Urothelium cell line (cell line): ENCODE data around the gene MED15.
"Not testable (repeated sequence)": the region's sequence is repeated elsewhere in the genome, so short reads cannot be mapped to it uniquely, and the experiment has no call there.

Experiments
- DNase-seq: peaks from one replicate; pipeline ENCODE4 v3.0.0; 2011; ENCODE audit warnings: low spot score, mixed read lengths
- FAIRE-seq: peaks from 2 replicates; lab custom pipeline; 2011; peaks lifted over from hg19 to GRCh38; lab: Jason Lieb, UNC

MED15 gene

DNA sequence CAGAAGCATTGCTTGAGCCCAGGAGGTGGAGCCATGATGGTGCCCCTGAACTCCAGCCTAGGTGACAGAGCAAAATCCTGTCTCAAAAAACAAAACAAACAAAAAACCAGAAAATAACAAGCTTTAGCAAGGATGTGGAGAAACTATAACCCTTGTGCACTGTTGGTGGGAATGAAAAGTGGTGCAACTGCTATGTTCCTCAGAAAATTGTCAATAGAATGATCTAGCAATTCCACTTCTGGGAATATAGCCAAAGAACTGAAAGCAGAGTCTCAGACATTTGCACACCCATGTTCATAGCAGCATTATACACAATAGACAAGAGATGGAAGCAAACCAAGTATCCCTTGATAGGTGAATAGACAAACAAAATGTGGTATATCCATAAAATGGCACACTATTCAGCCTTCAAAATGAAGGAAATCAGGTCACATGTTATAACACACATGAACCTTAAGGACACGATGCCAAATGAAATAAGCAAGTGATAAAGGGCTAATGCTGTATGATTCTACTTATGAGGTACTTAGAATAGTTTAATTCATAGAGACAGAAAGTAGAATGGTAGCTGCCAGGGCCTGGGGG is 27.7 kb upstream of the MED15 start:
- FAIRE-seq (peak; percentile 83), DNase-seq (no peak)

DNA sequence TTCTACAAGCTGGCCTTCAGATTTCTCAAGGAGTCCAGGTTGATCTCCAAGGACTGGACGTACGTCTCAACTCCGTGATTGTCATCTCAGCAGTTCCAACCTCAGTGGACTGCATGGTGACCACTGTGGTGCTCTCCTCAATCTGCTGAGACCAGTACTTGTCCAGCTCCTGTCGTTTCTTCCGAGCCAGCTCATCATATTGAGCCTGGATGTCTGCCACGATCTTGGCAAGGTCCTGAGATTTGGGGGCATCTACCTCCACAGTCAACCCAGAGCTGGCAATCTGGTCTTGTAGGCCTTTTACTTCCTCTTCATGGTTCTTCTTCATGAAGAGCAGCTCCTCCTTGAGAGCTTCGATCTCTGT is 24.3 kb upstream of the MED15 start:
- FAIRE-seq = not testable (repeated sequence)

DNA sequence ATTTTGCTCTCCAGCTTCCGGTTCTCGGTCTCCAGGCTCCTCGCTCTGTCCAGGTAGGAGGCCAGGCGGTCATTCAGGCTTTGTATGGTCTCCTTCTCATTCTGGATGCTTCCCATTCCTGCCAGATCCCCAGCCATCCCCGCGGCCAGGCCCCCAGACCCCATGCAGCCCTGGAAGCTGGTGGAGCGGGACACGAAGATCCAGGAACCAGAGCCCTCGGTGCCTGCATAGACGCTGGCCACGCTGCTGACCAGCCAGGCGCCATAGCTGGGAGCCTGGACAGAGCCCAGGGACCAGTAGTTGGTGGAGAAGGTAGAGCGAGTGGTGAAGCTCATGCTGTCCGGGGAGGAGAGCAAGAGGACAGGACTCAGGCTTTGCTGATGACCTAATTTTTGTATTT is 23.6 kb upstream of the MED15 start:
- FAIRE-seq (no peak), DNase-seq (no peak)

More for the DNA sequence above, 24.3 kb upstream of the MED15 start:
- DNase-seq = not testable (repeated sequence)

DNA sequence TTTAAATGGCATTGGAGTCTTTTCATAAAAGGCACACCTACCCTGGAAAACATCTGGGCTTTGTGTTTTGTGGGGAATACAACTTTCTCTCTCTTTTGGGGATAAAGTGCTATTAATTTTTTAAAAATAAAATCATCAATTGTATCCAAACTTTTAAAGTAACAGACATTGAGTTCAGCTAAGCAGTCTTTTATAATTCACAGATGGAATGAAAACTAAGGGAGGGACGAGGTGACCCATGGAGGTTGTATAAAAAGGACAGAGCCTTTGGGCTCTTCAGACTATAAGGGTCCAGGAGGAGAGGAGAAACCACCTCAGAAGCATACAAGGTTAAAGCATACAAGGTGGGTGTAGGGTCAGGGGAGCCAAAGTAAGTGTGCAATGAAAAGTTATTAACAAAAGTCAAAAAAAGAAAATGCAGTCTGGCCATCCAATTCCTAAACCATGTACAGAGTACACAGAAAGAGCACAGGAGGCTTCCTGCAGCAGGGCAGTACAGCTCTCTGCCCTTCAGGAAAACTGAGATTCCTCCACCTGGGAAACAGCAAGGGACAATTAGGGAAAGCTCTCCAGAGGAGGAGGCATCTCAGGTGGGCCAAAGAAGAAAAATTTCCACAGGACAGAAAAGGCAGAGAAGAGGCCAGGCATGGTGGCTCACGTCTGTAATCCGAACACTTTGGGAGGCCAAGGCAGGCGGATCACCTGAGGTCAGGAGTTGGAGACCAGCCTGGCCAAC is 22.3 kb upstream of the MED15 start:
- no peak for DNase-seq
- no peak for FAIRE-seq

DNA sequence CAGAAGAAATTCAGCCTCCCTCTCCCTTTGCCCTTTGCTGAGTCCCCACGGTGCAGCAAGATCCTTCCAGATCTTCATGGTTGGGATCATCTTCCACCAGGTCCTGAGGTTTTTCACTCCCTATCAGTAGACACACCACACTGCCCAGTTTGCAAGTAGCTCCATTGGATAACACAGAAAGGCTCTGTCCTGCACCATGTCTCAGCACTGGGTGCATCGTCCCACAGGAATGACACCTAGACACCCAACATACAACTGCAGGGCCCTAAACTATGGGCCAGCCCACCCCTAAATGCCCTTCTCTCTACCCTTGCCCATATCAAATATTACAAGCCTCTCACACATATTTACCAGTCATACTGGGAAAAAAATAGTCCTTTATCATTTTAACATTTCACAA is 21.2 kb upstream of the MED15 start:
- no peak for DNase-seq
- FAIRE-seq = no peak

DNA sequence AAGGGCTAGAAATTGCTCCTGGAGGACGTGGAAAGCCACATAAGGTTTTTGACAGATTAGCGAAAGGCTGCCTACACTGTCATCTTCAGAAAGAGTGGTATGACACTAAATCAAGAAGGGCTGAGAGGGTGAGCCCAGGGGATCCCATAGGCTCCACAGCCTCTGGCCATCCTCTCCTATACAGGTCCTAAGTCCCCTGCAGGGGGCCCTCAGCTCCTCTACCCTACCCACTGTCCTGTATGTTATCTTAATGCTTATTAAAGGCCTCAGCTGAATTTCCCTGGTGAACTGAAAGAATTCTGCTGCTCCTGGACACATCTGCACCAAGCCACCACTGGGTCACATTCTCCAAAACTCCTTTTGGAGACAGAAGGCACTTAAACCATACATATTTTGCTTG is 19.7 kb upstream of the MED15 start:
- DNase-seq (no peak), FAIRE-seq (no peak)

DNA sequence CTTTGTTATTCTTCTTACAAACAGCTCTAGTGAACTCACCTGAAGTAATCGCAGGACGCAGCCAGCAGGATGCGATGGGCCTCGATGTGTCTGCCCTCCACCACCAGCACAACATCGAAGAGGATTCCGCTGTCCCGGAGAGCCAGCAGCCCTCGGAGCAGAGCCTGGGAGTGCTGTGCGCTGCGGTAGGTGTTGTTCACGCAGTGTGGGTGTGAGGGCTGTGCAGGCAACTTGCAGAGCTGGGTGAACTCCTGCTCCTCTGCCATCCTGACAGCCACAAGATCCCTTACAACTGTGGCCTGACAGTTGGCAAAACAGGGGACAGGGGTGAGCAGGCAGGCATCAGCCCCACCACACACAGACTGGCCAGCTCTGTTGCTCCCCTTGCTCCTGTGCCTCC is 18.5 kb upstream of the MED15 start:
- no peak for DNase-seq
- FAIRE-seq = peak; percentile 84

DNA sequence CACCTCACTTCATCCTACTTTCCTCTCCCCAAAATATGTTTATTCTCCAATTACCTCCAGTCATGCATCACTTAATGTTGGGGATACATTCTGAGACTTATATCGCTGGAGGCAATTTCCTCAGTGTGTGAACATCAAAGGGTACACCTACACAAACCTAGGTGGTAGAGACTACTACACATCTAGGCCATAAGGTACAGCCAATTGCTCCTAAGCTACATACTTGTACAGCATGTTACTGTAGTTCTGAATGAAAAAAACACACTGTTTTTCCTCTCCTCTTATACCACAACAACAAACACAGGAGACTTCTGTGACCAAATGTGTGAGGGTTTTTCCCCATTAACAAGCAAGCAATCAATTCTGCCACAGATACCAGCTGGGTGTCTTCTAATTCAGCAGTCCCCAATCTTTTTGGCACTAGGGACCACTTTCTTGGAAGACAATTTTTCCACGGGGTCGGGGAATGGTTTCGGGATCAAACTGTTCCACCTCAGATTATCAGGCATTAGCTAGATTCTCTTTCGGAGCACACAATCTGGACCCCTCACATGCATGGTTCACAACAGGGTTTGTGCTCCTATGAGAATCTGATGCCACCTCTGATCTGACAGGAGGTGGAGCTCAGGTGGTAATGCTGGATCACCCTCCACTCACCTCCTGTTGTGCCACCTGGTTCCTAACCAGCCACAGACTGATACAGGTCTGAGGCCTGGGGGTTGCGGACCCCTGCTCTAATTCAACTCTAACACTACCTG is 17.0 kb upstream of the MED15 start:
- FAIRE-seq (peak; percentile 61), DNase-seq (no peak)

DNA sequence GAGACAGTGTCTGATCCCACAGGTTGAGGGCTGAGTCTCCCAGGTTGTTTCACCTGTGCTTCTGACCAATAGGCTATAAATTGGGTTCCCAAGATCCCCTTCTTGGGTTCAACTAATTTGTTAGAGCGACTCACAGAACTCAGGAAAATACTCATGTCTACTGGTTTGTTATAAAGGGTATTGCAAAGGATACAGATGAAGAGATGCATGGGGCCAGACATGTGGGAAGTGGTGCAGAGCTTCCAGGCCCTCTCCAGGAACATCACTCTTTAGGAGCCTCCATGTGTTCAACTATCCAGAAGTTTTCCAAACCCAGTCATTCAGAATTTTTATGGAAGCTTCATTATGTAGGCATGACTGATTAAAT is 16.5 kb upstream of the MED15 start:
- FAIRE-seq (no peak), DNase-seq (no peak)

DNA sequence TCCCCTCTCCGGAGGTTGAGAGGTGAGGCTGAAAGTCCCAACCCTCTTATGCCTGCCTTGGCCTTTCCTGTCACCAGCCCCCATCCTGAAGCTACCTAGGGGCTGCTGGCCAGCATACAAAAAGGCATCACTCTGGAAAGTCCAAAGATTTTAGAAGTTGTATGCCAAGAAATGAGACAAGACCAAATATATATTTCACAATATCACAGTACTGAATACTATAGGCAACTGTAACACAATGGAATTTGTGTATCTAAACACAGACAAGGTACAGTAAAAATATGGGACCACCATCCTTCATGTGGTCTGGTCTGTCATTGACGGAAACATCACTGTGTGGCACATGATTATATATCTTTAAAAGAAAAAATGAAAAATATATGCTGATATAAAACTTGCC is 16.1 kb upstream of the MED15 start:
- DNase-seq (no peak), FAIRE-seq (no peak)

DNA sequence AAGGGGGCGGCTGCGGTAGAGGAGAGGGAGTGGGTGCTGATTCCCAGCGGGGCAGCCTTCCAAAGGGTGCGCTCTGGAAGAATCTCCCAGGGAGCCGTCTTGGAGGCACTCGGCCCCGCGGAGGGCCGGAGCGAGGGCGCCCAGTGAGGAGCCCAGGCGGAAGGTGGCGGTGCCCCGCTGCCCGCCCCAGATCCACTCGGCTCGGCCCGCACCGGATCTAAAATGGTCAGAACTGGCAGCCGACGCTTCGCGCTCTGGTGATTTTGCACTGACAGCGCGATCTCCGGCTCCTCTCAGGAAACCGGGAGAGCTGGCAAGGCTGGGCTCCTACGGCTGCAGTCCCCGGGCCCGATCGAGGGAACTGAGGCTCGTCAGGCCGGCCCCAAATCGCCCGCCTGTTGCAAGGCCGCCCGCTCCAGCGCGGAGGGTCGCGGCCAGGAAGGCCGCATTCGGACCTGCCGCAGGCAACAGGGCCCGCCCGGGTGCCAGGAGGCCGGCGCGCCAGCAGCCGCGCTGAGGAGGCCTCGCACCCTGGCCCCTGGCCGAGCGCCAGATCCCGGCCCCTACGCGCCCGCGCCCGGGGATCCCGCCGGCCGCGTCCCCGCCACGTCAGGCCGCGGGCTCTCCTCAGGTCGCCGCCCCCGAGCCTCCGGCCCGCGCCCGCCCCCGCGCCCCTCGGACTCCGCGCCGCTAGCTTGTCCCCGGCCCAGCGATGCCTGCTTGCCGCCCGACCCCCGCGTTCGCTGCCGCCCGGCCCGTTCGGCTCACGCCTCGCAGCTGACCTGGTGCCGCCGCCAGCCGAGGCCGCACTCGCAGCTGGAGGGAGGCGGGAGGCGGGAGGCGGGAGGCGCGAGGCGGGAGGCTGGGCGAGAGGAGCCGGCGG is 12.2 kb upstream of the MED15 start, which contains the start of gene KLHL22:
Gene KLHL22 (minus strand): TSS at position 818 of the 883 bp plus-strand sequence. CDS start 6,584 bp downstream, outside the sequence.
- DNase-seq = peak; percentile 83
- peak; percentile 81 for FAIRE-seq

DNA sequence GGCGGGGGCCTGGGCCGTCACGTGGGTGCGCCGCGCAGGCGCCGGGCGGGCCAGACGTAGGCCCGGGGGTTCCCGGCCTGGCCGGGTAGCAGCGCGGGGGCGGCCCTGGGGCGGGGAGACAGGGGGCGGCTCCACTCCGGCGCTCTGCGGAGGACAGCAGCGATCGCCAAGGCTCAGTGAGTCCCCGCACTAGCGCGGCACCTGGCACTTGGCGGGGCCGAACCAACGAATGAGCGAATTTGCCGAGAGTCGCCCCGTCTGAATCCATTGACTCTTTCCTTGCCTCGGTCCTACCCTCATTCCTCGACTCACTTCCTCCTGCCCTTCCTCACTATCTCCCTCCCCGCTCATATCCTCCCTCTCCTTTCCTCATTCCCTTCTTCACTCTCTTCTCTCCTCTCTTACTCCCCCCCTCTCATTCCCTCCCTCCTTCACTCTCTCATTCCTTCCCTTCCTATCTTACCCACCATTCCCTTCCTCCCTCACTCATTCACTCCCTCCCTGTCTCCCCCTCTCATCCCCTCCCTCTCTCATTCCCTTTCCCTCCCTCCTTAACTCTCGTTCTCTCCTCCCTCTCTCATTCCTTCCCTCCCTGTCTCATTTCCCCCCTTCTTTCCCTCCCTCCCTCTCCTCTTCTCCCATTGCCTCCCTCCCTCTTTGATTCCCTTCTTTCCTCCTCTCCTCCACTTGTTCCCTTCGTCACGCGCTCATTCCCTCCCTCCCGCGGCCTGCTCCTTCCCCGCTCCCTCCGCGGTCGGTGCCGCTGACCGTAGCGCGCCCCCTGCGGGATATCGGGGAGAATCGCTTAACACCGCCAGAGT is 11.3 kb upstream of the MED15 start:
- DNase-seq (peak; percentile 99), FAIRE-seq (peak; percentile 98)

DNA sequence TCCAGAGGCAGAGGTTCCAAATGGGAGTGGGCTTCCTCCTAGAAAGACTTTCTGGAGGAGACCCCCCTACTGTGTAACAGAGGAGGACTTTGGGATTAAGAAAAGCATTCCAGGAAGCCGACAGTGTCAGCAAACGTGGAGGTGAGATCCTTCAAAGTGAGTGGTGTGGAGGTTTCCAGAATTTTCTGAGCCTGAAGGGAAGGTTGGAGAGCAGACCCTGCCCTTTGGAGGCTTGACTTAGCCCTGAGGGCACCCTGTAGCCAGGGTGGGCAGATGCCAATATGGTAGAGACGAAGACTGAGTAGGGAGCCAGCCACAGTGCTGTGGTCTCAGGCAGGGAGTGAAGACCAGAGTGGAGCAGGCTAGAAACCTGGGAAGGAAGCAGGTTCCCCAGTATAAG is 10.0 kb upstream of the MED15 start:
- DNase-seq = no peak
- no peak for FAIRE-seq

DNA sequence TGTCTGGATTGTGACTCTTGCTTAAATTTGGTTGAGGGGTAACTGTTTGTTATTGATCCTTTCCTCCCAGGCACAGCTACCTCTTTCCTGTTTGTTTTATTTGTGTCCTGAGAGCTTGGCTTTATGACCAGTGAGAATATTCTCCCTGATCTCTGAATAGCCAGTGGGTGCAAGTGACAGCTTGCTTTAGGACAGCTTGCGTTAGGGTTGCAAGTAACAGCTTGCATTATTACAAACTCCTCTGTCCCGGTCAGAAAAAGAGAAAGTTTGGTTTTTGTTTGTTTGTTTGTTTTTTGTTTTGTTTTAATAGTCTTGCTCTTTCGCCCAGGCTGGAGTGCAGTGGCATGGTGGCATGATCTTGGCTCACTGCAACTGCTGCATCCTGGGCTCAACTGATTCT is 8.5 kb upstream of the MED15 start:
- no peak for DNase-seq
- FAIRE-seq = no peak

DNA sequence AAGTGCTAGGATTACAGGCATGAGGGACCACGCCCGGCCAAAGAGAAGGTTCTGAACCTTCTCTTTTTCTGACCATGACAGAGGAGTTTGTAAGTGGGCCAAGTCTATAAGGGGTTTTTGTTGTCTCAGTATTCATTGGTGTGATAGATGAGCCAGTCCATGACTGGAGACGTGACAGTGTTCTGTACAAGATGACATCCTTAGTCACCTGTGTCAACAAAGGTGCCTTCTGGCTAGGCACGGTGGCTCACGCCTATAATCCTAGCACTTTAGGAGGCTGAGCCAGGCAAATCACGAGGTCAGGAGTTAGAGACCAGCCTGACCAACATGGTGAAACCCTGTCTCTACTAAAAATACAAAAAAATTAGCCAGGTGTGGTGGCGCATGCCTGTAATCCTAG is 7.6 kb upstream of the MED15 start:
- no peak for DNase-seq
- FAIRE-seq = no peak

DNA sequence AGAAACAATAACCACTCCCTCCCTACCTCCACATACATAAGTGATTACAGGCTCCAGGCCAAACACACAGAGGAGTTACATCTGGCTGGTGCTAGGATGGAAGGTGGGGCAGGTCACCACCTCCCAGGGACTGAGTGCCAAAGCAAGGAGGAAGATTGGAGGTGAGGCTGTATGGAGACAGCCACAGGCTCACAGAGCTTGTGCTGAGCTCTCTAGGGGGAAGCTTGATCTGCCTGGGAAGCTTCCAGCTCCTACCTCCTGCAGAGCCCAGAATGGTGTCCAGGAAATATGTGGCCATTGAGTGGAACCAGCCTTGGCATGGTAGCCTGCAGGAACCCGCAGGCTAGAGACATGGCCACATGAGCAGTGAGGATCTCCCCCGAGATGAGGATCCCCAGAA is 3.6 kb upstream of the MED15 start:
- DNase-seq (peak; percentile 74), FAIRE-seq (peak; percentile 71)

DNA sequence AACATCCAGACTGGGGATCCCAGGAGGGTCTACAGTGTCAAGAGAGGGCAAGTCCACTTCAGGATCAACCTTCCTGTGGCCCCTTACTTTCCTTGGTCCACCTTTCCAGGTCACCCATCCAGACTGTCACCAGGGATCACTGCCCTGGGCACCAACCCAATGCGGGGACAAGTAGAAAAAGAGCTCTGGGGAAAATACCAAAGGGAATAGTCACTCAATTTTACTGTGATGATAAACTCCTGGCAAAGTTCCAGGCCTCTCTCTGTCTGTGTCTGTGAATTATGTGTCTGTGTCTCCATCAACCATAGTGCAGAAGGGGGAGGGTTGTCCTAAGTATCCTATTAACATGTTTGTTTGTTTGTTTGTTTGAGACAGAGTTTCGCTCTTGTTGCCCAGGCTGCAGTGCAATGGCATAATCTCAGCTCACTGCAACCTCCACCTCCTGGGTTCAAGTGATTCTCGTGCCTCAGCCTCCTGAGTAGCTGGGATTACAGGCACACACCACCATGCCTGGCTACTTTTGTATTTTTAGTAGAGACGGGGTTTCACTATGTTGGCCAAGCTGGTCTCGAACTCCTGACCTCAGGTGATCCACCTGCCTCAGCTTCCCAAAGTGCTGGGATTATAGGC is 3.0 kb upstream of the MED15 start:
- peak; percentile 81 for DNase-seq
- FAIRE-seq = peak; percentile 42

DNA sequence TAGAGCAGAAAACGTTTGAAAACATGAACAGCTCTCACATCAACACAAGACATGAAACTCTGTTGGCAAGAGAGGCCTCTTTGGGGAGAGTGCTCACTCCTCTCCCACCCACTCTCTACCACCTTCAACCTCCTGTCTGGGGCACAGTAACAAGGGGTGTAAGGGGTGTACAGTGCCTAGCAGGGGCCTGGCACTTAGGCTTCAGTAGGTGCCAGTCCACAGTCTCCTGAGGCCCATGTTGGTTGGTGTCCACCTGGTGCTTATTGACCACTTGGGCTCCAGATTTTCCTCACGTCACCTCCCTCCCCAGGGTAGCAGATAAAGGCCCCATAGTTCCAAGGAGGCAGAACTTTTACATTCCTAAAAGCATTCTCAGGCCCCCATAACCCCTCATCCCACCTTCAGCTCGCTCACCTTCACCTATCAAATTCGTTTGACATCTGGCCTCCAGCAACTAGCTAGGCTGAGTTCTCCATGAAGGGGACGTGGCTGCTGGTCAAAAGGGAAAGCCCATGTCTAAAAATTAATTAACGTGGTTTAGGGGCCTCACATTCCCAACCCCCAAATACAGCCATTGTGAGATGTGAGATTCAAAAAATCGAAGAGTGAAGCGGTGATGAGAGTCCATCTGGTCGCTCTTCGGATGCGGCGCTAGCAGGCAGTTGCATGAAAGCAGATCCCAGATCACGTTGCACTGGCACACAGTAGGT is 712 bp upstream of the MED15 start:
- no peak for DNase-seq
- FAIRE-seq = no peak
